Aorta (tissue), 5 donors: ENCODE results near the gene CDKN1C. TPM values are rescaled to one million over a fixed set of nuclear protein-coding genes. Genes with fewer than 3 reads are reported as not detected.

ENCODE experiments used
- ATAC-seq: fragments of 200-7000 bp; cut with Tn5 transposase; one replicate; pipeline ENCODE4 v1.9.1; 2022; ENCODE audit warnings: moderate library complexity; ENCODE audit not compliant: low FRiP score
- DNase-seq, 2 donors: peaks; one replicate each; pipeline ENCODE4 v3.0.0-alpha.2; 2020
- H3K27ac ChIP-seq, 2 donors: one replicate each; pipeline ENCODE4 v1.5.1; 2013; ENCODE audit warnings: low read length in 2 of 2, mild to moderate bottlenecking in 2 of 2, moderate library complexity in 2 of 2, control low read depth in 1 of 2, inconsistent platforms in 1 of 2, low read depth in 1 of 2
- H3K27me3 ChIP-seq, 2 donors: one replicate each; pipeline ENCODE4 v1.6.1; 2013; ENCODE audit warnings: control low read depth in 1 of 2, low read length in 1 of 2, mild to moderate bottlenecking in 1 of 2, moderate library complexity in 1 of 2; ENCODE audit not compliant: insufficient read depth in 2 of 2, control insufficient read depth in 1 of 2
- H3K36me3 ChIP-seq, 2 donors: one replicate each; pipeline ENCODE4 v1.6.1; 2013; ENCODE audit warnings: control low read depth in 1 of 2, low read length in 1 of 2, mild to moderate bottlenecking in 1 of 2; ENCODE audit not compliant: insufficient read depth in 2 of 2, control insufficient read depth in 1 of 2
- H3K4me1 ChIP-seq, 2 donors: one replicate each; pipeline ENCODE4 v1.6.1; 2013; ENCODE audit warnings: low read length in 2 of 2, control low read depth in 1 of 2, mild to moderate bottlenecking in 1 of 2, moderate library complexity in 1 of 2; ENCODE audit not compliant: insufficient read depth in 2 of 2, control insufficient read depth in 1 of 2
- H3K4me3 ChIP-seq, 2 donors: one replicate each; pipeline ENCODE4 v1.5.1; 2013; ENCODE audit warnings: low read length in 2 of 2, control low read depth in 1 of 2, mild to moderate bottlenecking in 1 of 2
- H3K9me3 ChIP-seq: one replicate; pipeline ENCODE4 v1.6.1; 2013; ENCODE audit warnings: mild to moderate bottlenecking, low read length; ENCODE audit not compliant: control insufficient read depth
- WGBS, 2 donors: extraction: QIAGEN DNeasy Blood & Tissue Kit; methylation state at CpG; one replicate each; pipeline ENCODE4 v1.1.7; 2013; 5-methylcytosine and 5-hydroxymethylcytosine counted together
- intact Hi-C, 2 donors: fragments of 100-400 bp; cut with DNase I; formaldehyde crosslinking; loops; one replicate each; pipeline versions ENCODE4 v1.14.2 to v1.15.0; 2022
- polyA plus RNA-seq, 2 donors: library from polyadenylated mRNA; stranded (reverse); fragments of 200-250 nt; gene quantifications; one replicate each; pipeline ENCODE4 v1.2.3, GENCODE V29; 2013
- total RNA-seq, 2 donors: library from RNA; stranded (reverse); fragmentation: NEBNext Ultra II Directional; extraction: Animal tissue kit (Norgen Biotek cat#: 25700); gene quantifications; one replicate each; pipeline ENCODE4 v1.2.1, GENCODE V29; 2021
- donor health status: healthy with polysubstance abuse.
- donor health status: Bipolar disorder and iron deficiency.
- donor health status: DM: no; HTN: no; CAD: no.
- donor health status: DM: no; HTN: no; CAD: no.
- donor health status: DM: yes; HTN: yes; CAD: no.

CDKN1C gene
- total and polyA plus RNA-seq, 4 donors, result 11.3 to 37.7 (median 17.5) TPM

DNA sequence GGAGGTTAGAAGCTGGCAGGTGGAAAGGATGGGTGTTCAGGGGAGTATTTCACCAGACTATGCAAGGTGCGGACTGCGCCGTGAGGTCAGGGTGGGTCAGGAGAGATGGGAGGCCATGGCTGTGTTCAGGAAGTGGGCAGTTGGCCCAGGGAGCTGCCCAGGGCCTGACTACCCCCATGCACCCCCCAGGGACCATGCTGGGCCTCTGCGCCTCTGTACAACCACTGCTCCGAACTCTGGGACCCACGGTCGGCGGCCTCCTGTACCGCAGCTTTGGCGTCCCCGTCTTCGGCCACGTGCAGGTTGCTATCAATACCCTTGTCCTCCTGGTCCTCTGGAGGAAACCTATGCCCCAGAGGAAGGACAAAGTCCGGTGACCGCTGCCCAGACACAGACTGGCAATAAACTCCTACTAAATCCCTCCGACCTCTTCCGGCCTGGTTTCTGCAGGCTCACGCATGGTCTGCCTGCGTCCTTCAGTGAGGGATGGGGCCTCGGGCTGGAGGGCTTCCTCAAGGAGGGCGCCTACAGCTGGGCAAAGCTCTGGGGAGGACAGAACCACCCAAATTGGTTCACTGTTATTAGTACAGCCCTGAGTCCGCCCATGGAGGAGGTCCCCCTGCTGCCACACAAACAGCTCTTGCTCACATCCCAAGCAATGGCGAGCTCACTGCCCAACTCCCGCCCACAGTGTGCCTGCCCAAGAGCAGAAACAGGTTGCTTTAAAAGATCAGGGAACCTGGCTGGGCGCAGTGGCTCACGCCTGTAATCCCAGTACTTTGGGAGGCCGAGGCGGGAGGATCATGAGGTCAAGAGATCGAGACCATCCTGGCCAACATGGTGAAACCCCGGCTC is 39.5 kb upstream of the CDKN1C start:
- H3K9me3 ChIP-seq, result no peaks in the 10 kb centered on the region
- H3K27me3 ChIP-seq, result peaks cover 0 to 2% of the 10 kb centered on the region in 2 donors
- intact Hi-C loops, result no loop called here
- WGBS, 2 donors, result 94 to 97% methylated on average over 29 to 30 of the region's 30 CpGs
- no peak overlapping the region for H3K27ac ChIP-seq
- no peak overlapping the region for H3K4me3 ChIP-seq
- ATAC-seq, result no peak
- H3K4me1 ChIP-seq, result no peaks in the 10 kb centered on the region
- no peak for DNase-seq
- no peaks in the 10 kb centered on the region for H3K36me3 ChIP-seq

GRCh38 chr11:2924381-2924780 is 38.8 kb upstream of the CDKN1C start:
- no peak for ATAC-seq
- H3K36me3 ChIP-seq, result no peaks in the 10 kb centered on the region
- H3K4me3 ChIP-seq, result no peak overlapping the region
- WGBS, 2 donors, result 79 to 80% methylated on average over 10 of the region's 10 CpGs
- peaks cover 0 to 2% of the 10 kb centered on the region in 2 donors for H3K27me3 ChIP-seq
- H3K4me1 ChIP-seq, result no peaks in the 10 kb centered on the region
- H3K27ac ChIP-seq, result no peak overlapping the region
- no peaks in the 10 kb centered on the region for H3K9me3 ChIP-seq
- no peak for DNase-seq
- intact Hi-C loops, result no loop called here

DNA sequence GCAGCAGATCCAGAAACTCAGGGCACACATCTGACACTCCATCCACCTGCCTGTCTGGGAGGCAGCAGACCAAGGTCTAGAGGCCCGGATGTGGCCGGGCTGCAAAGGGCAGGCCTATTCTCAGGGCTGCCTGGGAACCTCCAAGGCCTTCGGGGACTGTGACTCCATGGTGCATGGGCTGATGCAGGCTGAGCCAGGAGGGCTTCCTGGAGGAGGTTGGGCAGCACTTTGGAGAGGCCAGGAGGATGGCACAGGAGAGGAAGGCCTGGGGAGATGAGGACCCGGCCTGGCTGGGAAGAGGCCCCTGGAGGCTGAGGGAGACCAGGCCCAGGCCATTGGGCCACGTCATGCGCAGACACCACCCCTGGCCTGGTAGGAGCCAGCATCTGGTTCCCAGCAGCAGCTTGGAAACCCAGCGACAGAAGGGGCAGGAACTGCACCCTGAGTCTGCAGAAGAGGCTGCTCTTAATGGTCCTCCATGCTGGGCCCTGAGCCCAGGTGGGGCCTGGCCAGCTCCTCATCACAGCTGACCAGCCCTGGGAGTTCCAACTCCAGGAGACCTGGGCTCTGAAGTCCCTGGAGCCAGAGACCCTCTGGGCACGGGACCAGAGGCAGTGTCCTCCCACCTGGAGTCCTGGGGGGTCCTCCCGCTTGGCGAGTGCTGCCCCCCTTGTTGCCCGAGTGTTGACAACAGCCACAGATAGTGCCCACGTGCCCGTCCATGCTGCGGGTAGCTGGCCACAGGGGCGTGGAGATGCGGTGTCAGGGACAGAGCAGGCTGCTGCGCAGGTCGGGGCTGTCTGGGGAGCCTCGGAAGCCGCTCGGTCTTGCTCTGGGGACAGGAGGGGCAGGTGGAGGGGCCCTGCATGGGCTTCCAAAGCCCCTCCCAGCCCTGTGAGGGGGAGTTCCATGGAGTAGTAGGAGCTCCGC is 38.1 kb upstream of the CDKN1C start:
- no peak overlapping the region for H3K4me3 ChIP-seq
- DNase-seq (no peak), ATAC-seq (no peak)
- no peaks in the 10 kb centered on the region for H3K27me3 ChIP-seq
- no peaks in the 10 kb centered on the region for H3K36me3 ChIP-seq
- no peaks in the 10 kb centered on the region for H3K4me1 ChIP-seq
- WGBS, 2 donors, result 93 to 94% methylated on average over 22 of the region's 22 CpGs
- no peaks in the 10 kb centered on the region for H3K9me3 ChIP-seq
- H3K27ac ChIP-seq, result no peak overlapping the region
- intact Hi-C loops, result no loop called here

GRCh38 chr11:2922655-2923054 is 37.1 kb upstream of the CDKN1C start:
- Histone ChIP-seq H3K27ac (no peak overlapping the region), H3K27me3 (no peaks in the 10 kb centered on the region), H3K4me3 (no peak overlapping the region), H3K4me1 (no peaks in the 10 kb centered on the region), H3K36me3 (no peaks in the 10 kb centered on the region), H3K9me3 (no peaks in the 10 kb centered on the region)
- no peak for DNase-seq
- no peak for ATAC-seq
- intact Hi-C loops, result no loop called here
- 87 to 89% methylated on average over 3 of the region's 3 CpGs for WGBS, 2 donors

- Histone ChIP-seq H3K36me3 (no peaks in the 10 kb centered on the region), H3K27me3 (no peaks in the 10 kb centered on the region), H3K9me3 (no peaks in the 10 kb centered on the region), H3K4me3 (no peak overlapping the region), H3K4me1 (no peaks in the 10 kb centered on the region), H3K27ac (no peak overlapping the region)
- no peak for ATAC-seq
- 91% methylated on average over 24 to 29 of the region's 29 CpGs for WGBS, 2 donors
- DNase-seq, result no peak
- intact Hi-C loops, result no loop called here
Observed at GRCh38 chr11:2921742-2922493, 36.3 kb upstream of the CDKN1C start.

- Histone ChIP-seq H3K36me3 (no peaks in the 10 kb centered on the region), H3K4me3 (no peak overlapping the region), H3K9me3 (no peaks in the 10 kb centered on the region), H3K4me1 (no peaks in the 10 kb centered on the region), H3K27me3 (no peaks in the 10 kb centered on the region), H3K27ac (no peak overlapping the region)
- DNase-seq (no peak), ATAC-seq (no peak)
- 89 to 94% methylated on average over 12 to 13 of the region's 16 CpGs for WGBS, 2 donors
- intact Hi-C loops, result no loop called here
Observed at GRCh38 chr11:2921261-2921660, 35.7 kb upstream of the CDKN1C start.

DNA sequence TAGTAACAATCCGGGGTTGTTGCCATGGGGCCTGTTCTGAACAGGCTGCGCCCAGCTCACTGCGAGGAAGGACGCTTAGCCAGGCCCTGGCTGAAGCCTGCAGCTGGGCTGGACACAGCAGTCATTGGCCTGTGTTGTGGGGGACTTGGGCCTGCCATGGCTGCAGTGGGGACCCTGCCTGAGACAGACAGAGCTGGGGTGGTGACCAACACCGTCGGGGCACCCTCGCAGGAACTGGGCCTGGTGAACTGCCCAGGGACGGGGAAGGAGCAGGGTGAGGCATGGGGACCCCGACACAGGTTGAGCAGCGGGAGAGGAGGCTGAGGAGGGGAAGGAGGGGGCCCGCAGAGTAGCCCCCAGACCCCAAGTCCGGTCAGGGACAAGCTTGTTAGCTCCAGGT is 34.8 kb upstream of the CDKN1C start:
- H3K27ac ChIP-seq, result no peak overlapping the region
- no peak overlapping the region for H3K4me3 ChIP-seq
- no peak for DNase-seq
- H3K9me3 ChIP-seq, result no peaks in the 10 kb centered on the region
- no peak for ATAC-seq
- no peaks in the 10 kb centered on the region for H3K4me1 ChIP-seq
- intact Hi-C loops, result no loop called here
- WGBS, 2 donors, result 93 to 94% methylated on average over 12 of the region's 12 CpGs
- H3K36me3 ChIP-seq, result no peaks in the 10 kb centered on the region
- no peaks in the 10 kb centered on the region for H3K27me3 ChIP-seq

- H3K36me3 ChIP-seq, result no peaks in the 10 kb centered on the region
- intact Hi-C loops, result no loop called here
- no peaks in the 10 kb centered on the region for H3K4me1 ChIP-seq
- H3K27ac ChIP-seq, result no peak overlapping the region
- no peak for DNase-seq
- 75 to 82% methylated on average over 13 of the region's 13 CpGs for WGBS, 2 donors
- no peaks in the 10 kb centered on the region for H3K27me3 ChIP-seq
- no peaks in the 10 kb centered on the region for H3K9me3 ChIP-seq
- no peak overlapping the region for H3K4me3 ChIP-seq
- no peak for ATAC-seq
Observed at GRCh38 chr11:2919837-2920236, 34.3 kb upstream of the CDKN1C start.
